ENCODE results near the gene GLIS1. TPM values are rescaled to one million over a fixed set of nuclear protein-coding genes. Genes with fewer than 3 reads are reported as not detected.

The GLIS1 gene
- total and polyA plus RNA-seq, 2 donors (not counting 3 experiments of a cell fraction or from before 2014, with no cell fraction given): not detected

DNA sequence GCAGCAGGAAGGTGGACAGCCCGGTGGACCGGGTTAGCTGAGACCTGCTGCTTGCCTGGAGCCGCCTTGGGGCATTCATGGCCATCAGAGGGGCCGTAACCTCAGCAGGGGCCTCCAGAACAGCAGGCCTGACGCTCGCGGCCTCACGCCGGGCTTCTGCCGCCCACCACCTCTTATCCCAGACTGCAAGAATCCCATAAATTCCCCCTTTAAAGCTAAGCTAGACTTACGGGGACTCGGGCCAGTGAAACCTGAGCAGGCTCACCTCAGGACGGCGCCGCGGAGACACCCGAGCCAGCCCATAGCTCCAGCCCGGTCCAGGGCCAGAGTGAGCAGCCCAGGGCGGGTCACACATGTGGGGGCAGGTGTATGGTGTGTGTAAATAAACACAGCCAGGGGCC is 132.3 kb downstream of the GLIS1 start:
- POLR2A ChIA-PET: no interaction called here
- no TSS peak for BruUV-seq (replicated peaks)
- H3K9ac ChIP-seq (replicated peaks; ENCODE audit: extremely low read depth, insufficient read depth, low read length): no peak overlapping the region
- H3K9me3 ChIP-seq (replicated peaks; ENCODE audit: control insufficient read depth, insufficient read depth, low read length): no peaks in the 10 kb centered on the region
- H2AFZ ChIP-seq (ENCODE audit: low read depth, low read length): no peak overlapping the region
- H3K27me3 ChIP-seq (ENCODE audit: control insufficient read depth in 2 of 2, insufficient read depth in 2 of 2, low read length in 2 of 2): peaks cover 0 to 1% of the 10 kb centered on the region in 2 experiments
- DNase-seq (ENCODE audit: low read depth, low spot score) (no peak), FAIRE-seq (no peak)
- no peak overlapping the region for H3K4me3 ChIP-seq (replicated peaks in 1 of 3; ENCODE audit: insufficient read depth in 1 of 3, low read depth in 1 of 3, low read length in 3 of 3)
- no peaks in the 10 kb centered on the region for H4K20me1 ChIP-seq (replicated peaks; ENCODE audit: control insufficient read depth, extremely low read depth, insufficient read depth, low read length)
- no peaks in the 10 kb centered on the region for H3K9me1 ChIP-seq (replicated peaks; ENCODE audit: control insufficient read depth, extremely low read depth, insufficient read depth, low read length)
- no peak overlapping the region for H3K27ac ChIP-seq (ENCODE audit: insufficient read depth, low read depth, low read length)
- dilution Hi-C loops (cut with MboI; ENCODE audit: extremely low pct_ligation_motif_present, low sequenced_read_pairs): no loop called here
- no peak overlapping the region for H3K4me2 ChIP-seq (ENCODE audit: insufficient read depth, low read length)
- no peaks in the 10 kb centered on the region for H3K36me3 ChIP-seq (ENCODE audit: control insufficient read depth in 2 of 2, extremely low read depth in 1 of 2, insufficient read depth in 2 of 2, low read length in 2 of 2)
- TF ChIP-seq, protein P1, sequence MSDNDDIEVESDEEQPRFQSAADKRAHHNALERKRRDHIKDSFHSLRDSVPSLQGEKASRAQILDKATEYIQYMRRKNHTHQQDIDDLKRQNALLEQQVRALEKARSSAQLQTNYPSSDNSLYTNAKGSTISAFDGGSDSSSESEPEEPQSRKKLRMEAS (IDR thresholded peaks at IDR 0.05; ENCODE audit: insufficient read depth, insufficient read length): no peak
- H3K79me2 ChIP-seq (ENCODE audit: control insufficient read depth, insufficient read depth, low read length): no peaks in the 10 kb centered on the region
- intact Hi-C loops (cut with micrococcal nuclease): no loop called here
- H3K4me1 ChIP-seq (ENCODE audit: control insufficient read depth, extremely low read depth, insufficient read depth, low read length): no peaks in the 10 kb centered on the region
- CTCF ChIA-PET: no interaction called here

DNA sequence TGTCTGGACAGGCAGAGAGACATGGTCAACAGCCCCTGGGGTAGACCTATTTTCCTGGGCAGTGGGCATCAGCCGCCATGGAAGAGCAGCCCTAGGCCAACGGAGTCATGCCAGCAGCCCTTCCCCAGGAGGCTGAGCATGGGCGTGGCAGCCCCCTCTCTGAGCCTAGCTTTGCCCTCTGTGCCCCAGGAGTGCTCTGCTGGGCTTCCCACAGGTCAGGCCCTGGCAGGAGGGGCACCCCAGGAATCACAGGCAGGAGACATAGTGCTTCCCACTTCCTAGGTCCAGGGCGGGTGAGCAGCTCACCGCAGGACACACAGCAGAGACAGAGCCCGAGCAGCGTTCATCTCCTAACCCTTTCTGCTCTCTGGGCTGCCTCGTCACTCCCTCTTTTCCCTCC is 132.8 kb downstream of the GLIS1 start:
- no peak for FAIRE-seq
- Histone ChIP-seq H3K27me3 (ENCODE audit: control insufficient read depth in 2 of 2, insufficient read depth in 2 of 2, low read length in 2 of 2) (peaks cover 0 to 1% of the 10 kb centered on the region in 2 experiments), H3K79me2 (ENCODE audit: control insufficient read depth, insufficient read depth, low read length) (no peaks in the 10 kb centered on the region), H3K9me3 (replicated peaks; ENCODE audit: control insufficient read depth, insufficient read depth, low read length) (no peaks in the 10 kb centered on the region), H3K9me1 (replicated peaks; ENCODE audit: control insufficient read depth, extremely low read depth, insufficient read depth, low read length) (no peaks in the 10 kb centered on the region), H2AFZ (ENCODE audit: low read depth, low read length) (no peak overlapping the region), H3K27ac (ENCODE audit: insufficient read depth, low read depth, low read length) (no peak overlapping the region), H4K20me1 (replicated peaks; ENCODE audit: control insufficient read depth, extremely low read depth, insufficient read depth, low read length) (no peaks in the 10 kb centered on the region), H3K4me2 (ENCODE audit: insufficient read depth, low read length) (no peak overlapping the region), H3K4me1 (ENCODE audit: control insufficient read depth, extremely low read depth, insufficient read depth, low read length) (no peaks in the 10 kb centered on the region), H3K4me3 (replicated peaks in 1 of 3; ENCODE audit: insufficient read depth in 1 of 3, low read depth in 1 of 3, low read length in 3 of 3) (no peak overlapping the region), H3K9ac (replicated peaks; ENCODE audit: extremely low read depth, insufficient read depth, low read length) (no peak overlapping the region), H3K36me3 (ENCODE audit: control insufficient read depth in 2 of 2, extremely low read depth in 1 of 2, insufficient read depth in 2 of 2, low read length in 2 of 2) (no peaks in the 10 kb centered on the region)
- POLR2A ChIA-PET: no interaction called here
- TF ChIP-seq GATA2 (IDR thresholded peaks at IDR 0.05; ENCODE audit: insufficient read depth, insufficient read length, low read depth, low read length): no peak
- TF ChIP-seq, protein P2, sequence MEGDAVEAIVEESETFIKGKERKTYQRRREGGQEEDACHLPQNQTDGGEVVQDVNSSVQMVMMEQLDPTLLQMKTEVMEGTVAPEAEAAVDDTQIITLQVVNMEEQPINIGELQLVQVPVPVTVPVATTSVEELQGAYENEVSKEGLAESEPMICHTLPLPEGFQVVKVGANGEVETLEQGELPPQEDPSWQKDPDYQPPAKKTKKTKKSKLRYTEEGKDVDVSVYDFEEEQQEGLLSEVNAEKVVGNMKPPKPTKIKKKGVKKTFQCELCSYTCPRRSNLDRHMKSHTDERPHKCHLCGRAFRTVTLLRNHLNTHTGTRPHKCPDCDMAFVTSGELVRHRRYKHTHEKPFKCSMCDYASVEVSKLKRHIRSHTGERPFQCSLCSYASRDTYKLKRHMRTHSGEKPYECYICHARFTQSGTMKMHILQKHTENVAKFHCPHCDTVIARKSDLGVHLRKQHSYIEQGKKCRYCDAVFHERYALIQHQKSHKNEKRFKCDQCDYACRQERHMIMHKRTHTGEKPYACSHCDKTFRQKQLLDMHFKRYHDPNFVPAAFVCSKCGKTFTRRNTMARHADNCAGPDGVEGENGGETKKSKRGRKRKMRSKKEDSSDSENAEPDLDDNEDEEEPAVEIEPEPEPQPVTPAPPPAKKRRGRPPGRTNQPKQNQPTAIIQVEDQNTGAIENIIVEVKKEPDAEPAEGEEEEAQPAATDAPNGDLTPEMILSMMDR (IDR thresholded peaks at IDR 0.05; ENCODE audit: extremely low read depth in 1 of 2, insufficient read depth in 1 of 2, low read depth in 1 of 2, low read length in 2 of 2): no peak
- TF ChIP-seq POLR2A (IDR thresholded peaks at IDR 0.05; ENCODE audit: low read depth, low read length): no peak
- no peak for TF ChIP-seq JUN (IDR thresholded peaks at IDR 0.05; ENCODE audit: borderline replicate concordance, insufficient read depth, insufficient read length, low read depth)
- no peak for TF ChIP-seq POLR2AphosphoS5 (IDR thresholded peaks at IDR 0.05; ENCODE audit: insufficient read depth, low read depth, low read length)
- TF ChIP-seq EZH2 (IDR thresholded peaks at IDR 0.05; ENCODE audit: borderline replicate concordance, low read depth, low read length, severe bottlenecking): no peak
- TF ChIP-seq, protein P1 (IDR thresholded peaks at IDR 0.05; ENCODE audit: insufficient read depth, insufficient read length): no peak
- no peak for TF ChIP-seq FOS (IDR thresholded peaks at IDR 0.05; ENCODE audit: borderline replicate concordance, insufficient read depth, low read length)
- TF ChIP-seq MYC (IDR thresholded peaks at IDR 0.05; ENCODE audit: low read depth, low read length): no peak
- BruUV-seq (replicated peaks): no TSS peak
- CTCF ChIA-PET: no interaction called here
- intact Hi-C loops (cut with micrococcal nuclease): no loop called here
- dilution Hi-C loops (cut with MboI; ENCODE audit: extremely low pct_ligation_motif_present, low sequenced_read_pairs): no loop called here
- no peak for DNase-seq (ENCODE audit: low read depth, low spot score)
